Activated T-cell treated with anti-CD3 and anti-CD28 coated beads for 1 hour (primary cell): Measurements from ENCODE around the gene FRAT1.
"Not testable (repeated sequence)": the region's sequence is repeated elsewhere in the genome, so short reads cannot be mapped to it uniquely, and the experiment has no call there.

Source experiments
- DNase-seq: peaks from one replicate; pipeline ENCODE4 v3.0.0-alpha.2; 2020; ENCODE audit warnings: low read depth

FRAT1 gene

DNA sequence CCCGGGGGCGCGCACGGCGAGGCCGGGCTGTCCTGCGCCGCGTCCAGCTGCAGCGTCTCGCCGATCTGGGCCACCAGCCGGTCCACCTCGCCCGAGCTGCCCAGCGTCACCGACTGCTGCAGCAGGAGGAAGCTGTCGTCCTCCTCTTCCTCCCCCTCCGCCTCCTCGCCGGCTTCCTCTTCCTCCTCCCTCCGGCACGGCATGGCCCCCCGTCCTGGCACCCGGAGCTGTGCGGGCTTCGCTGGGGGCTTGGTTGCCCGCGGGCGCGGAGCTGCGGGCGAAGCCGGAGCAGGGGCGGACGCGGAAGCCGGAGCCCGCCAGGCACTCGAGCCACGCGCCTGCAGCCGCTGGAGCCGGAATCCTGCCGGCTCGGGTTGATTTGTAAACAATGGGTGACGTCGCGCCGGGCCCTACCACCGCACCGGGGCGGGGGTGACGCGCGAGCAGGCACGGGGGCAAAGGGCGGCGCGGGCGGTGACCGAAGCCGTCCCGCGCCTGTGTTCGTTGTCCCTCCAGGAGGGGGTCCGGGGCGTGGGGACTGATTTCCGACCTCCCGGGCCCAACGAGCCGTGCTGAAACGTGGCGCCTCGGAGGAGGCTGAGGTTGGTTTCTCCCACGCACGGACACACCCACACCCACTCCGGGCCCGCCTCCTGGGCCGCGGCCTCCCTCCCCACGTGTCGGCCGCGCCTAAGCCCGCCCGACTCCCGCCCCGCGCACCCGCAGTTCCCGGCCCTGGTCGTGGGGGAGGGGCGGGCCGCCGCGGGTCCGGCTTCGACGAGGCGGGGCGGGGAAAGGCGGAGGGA, 15.5 kb downstream of the FRAT1 start, which contains the start of gene FRAT2:
FRAT2 (minus strand) TSS at position 360 of the 806 bp plus-strand sequence; CDS start at position 203, 157 bp downstream.
- DNase-seq, result peak; percentile 79

GRCh38 chr10:97335188-97335619, 16.1 kb downstream of the FRAT1 start:
- no peak for DNase-seq

GRCh38 chr10:97336006-97336405, 16.9 kb downstream of the FRAT1 start:
- no peak for DNase-seq

DNA sequence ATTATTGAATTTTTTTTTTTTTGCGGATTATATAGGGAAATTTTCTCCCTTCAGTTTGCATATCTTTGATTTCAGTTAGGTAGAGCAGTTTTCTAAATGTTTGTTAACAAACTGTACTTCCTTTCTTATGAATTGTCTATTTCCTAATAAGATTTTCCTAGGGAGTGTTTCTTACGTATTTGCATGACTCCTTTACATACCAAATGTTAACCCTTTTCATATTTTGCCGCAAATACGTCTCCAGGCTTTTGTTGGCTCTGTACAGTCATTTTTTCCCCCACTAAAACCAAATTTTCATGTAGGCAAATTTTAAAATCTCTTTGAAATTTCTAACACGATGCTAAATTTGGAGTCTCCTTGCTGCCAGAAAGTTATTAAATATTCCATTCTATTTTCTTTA, 17.4 kb downstream of the FRAT1 start:
- no peak for DNase-seq

DNA sequence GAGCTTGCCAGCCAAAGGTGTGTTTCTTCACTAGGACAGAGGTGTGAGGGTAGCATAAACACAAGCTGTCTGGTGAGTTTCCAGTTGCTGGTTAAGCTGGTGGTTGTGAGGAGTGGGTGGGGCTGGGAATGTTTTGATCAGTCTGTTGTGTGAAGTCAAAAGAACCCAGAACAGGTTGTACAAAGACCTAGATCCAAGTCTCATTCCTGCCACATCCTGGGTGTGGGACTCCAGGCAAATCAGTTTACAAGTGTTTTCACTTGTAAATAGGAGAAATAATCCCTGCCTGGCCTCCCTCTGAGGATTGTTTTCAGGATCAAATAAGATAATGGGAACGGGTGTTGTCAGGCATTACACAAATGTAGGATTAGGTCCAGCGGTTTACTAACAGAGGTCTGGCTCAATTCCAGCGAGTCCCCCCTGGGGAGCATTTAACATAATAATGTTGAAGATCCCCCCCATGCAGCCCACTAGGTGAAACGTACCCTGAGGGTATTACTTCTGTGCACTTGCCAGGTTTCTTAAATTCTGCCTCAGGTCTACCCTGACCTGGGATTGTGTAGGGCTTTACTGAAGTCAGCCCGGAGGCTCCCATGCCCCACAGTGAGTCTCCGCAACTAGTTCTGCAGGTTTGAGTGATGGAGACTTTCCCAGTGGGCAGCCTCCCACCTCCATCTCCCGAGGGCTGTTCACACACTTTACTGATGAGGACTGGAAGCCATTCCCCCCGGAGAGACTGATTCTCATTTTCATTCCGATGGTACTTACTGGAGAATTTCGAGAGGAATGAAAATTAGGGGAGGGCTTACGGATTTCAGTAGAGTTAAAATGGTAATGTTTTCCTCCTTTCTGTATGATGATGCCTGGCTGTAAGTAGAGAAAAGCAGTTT, 18.1 kb downstream of the FRAT1 start:
- DNase-seq, result no peak

DNA sequence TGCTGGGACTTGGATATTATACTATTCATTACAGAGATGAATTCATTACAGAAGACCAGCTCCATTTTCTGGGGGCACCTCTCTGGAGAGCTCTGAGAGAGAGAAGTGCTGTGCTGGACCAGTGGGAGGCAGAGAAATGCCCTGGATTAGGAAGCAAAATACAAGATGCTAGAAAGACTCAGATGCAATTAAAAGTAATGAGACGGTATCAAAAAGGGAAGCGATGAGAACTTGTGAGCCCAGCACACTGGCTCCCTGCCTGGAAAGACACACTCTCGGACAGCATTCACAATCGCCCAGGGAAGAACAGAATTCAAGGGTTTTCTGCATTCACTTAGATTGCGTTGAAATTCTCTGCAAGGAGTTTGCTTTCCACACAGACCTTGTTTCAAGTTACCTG, 19.0 kb downstream of the FRAT1 start:
- DNase-seq, result no peak

DNA sequence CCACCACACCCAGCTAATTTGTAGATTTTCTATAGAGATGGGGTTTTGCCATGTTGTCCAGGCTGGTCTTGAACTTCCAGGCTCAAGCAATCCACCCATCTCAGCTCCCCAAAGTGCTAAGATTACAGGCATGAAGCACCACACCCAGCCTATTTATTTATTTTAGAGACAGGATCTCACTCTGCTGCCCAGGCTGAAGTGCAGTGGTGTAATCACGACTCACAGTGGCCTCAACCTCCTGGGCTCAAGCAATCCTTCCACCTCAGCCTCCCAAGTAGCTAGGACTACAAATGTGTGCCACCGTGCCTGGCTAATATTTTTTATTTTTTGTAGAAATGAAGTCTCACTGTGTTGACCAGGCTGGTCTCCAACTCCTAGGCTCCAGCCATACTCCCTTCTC, 22.3 kb downstream of the FRAT1 start:
- no peak for DNase-seq

DNA sequence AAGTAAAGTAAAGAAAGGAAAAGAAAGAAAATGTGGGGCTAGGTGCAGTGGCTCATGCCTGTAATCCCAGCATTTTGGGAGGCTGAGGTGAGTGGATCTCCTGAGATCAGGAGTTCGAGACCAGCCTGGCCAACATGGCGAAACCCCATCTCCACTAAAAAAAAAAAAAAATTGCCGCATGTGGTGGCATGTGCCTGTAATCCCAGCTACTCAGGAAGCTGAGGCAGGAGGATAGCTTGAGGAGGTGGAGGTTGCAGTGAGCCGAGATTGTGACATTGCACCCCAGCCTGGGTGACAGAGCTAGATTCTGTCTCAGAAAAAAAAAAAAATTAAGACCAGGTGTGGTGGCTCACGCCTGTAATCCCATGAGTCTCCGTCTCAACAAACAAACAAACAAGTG, 24.6 kb downstream of the FRAT1 start:
- DNase-seq, result not testable (repeated sequence)

DNA sequence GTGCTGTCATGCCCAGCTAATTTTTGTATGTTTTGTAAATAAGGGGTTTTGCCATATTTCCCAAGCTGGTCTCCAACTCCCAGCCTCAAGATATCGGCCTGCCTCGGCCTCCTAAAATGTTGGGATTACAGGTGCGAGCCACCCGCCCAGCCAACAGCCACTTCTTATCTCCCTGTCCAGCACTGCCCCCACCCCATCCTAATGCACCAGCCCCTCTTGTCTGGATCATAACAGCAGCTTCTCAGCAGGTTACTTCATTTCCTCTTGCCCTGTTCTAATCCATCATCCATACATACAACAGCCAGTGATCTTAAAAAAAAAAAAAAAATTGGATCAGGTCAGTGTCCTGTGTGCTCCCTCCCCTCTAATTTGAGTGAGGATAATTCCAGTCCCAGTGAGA, 28.2 kb downstream of the FRAT1 start:
- DNase-seq, result no peak

DNA sequence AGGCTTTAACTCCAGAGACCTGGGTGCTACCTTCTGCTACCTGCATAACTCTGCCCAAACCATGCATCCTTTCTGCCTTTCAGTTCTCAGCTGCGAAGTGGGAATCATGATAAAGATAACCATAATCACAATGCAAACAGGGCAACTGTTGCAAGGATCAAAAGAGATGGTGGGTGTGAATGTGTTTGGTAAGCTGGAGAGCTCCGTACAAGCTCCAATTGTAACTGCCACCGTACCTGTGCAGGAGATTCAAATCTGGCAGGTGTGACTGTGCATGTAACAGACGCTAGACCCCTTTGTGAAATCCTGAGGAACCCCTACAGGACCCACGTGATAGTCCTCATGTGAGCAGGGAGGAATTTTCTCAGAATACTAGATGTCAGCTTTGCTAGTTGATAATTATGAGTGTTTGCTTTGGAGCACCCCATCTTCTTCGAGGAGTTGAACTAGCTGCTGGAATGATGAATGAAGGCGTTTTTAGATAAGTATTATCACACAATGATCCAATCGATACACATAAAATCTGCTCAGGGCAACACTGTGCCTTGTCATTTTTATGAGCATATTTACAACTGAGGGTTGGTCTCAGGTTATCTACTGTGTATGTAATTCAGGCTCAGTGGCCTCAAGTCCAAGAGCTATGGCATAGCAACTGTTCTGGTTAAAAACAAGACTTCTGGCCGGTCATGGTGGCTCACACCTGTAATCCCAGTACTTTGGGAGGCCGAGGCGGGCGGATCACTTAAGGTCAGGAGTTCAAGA, 30.9 kb downstream of the FRAT1 start:
- no peak for DNase-seq

DNA sequence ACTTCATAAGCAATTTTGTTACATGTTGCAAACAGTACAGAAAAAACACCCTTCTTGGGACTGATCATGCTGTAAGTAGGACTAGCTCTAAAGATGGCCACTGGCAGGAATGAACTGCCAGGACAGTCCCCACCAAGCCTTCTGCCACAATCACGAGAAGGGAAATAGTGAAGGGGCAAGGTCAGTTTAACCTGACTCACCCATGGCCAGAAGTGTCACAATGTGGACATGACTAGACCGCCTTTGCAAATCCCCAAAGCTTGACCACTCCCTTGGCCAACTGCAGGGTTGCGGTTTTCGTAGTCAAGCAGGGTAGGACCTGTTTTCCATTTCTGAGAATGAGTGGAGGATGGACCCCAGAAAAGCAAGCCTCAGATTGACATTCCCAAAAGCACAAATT, 34.9 kb downstream of the FRAT1 start:
- no peak for DNase-seq

GRCh38 chr10:97355571-97355975, 36.5 kb downstream of the FRAT1 start:
- DNase-seq, result no peak

DNA sequence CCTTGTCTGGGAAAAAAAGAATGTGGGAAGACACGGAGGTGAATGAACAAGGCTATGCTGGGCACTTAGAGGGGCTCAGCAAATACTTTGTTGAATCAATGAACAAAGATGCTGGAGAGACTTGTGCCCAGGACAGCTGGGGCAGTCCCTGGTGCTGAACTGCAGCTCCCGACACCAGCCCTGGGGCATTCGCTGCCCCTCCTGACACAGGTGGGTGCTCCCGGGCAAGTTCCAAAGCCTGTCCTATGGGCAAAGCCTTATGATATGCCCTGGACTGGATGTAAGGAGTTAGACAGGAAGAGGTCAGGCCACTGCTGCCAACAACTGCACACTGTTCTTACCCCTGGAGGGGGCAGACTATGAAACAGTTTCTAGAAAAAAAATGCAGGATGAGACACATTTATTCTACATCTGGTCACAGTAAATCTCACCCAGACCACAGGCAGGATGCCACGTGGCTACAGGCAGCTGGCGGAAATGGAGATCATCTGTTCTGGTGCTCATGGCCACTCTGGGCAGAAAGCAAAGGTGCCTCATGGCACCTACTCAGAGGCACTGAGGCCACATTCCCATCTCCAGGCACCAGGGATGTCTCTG, 37.3 kb downstream of the FRAT1 start:
- no peak for DNase-seq

- DNase-seq, result no peak
These were observed 37.8 kb downstream of the FRAT1 start for GRCh38 chr10:97356918-97357317.

GRCh38 chr10:97358349-97358748, 39.3 kb downstream of the FRAT1 start:
- DNase-seq, result no peak

DNA sequence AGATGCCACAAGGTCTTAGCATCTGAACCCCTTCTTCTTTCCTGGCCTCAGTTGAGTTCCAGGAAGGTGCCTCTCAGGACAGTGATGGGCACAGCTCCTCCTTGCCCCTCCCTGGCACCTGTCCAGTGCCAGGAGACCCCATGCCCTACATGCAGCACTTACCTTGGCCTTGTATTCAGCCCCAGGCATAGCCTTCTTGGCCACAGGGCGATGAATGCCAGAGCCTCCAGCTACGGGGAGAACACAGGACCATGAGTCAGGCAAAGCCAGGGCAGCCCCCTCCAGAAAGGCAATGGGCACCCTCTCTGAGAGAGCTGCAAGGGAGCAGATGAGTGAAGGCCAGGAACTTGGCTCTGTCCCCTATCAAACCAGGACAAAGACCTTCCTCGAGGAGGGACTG, 39.7 kb downstream of the FRAT1 start:
- DNase-seq, result no peak

DNA sequence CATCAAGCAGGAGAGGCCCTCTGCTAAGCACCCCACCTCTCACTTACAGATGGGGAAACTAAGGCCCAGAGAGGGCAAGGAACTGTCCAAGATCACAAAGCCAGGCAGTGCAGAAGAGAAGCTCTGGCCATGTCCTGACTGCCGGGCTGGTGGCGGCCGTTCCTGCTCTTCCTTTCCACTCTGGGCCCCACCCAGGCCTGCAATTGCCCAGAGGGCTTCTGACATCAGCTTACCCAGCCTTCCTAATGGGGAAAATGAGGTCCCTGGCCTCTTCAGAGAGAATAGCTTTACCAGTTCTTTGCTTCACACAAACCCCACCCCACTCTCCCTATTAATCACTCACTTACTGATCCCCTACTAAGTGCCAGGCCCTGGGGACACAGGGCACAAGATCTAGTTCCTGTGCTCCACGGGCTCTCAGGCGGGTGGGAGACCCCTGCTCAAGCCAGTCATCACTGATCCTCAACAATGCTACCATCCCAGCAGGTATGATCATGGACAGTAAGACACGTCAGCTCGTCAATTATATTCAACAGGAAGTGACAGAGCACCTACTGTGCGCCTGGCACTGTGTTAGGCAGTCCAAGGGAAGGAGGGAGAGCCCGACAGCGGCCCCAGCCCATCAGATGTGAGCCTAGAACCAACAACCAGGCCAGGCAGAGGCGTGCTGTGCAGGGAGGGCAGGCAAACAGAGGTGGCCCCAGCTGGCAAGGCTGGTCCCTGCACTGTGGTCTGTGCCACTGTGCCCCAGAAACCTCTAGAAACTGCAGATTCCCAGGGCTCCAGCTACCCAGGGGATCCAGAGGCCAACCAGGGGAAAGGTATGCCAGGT, 41.9 kb downstream of the FRAT1 start:
- DNase-seq, result no peak

DNA sequence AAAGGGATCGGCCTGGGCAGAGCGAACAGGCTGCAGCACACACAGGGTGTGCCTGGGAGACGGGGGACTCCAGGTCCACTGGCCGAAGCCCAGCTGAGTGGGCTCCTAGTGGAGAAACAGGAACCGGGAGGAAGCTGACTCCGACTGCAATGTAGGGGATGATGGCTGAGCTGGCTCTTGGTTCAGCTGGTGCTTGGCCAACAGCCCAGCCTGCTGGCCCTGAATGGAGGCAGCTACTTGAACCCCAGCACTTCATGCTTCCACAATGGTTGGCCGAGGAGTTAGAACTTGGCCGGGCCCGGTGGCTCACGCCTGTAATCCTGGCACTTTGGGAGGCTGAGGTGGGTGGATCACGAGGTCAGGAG, 42.4 kb downstream of the FRAT1 start:
- no peak for DNase-seq

DNA sequence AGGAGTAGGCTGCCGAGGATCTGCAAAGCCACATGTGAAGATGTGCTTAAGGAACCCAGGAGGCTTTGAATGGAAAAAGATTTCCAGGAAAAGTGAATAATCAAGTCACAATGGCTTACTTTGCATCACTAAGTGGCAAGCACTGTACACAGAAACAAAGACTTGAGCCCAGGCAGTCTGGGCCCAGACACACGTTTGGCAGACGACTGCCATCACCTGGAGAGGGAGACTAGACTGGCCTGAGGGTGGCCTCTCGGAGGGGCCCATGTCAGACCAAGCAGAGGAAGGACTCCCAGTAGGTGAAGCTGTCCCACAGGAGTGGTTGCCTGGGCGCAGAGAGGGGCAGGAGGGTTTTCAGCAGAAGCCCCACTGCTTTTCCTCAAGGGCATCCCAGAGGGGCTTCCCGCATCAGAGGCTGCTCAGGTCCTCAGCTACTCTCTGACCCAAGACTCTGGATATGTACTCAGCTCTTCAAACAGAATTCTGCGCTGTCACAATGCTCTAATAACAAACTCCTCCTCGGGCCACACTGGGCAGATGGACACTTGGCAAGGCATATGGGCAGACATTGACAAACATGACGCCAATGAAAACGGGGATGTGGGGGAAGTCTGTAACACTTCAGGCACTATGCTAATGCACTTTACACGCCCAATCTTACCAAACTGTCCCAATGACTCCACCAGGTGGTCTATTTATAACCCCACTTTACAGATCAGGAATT, 43.4 kb downstream of the FRAT1 start:
- DNase-seq, result no peak

- no peak for DNase-seq
These were observed 44.0 kb downstream of the FRAT1 start for GRCh38 chr10:97363071-97363470.
